Measurements from ENCODE around the gene CASS4.

DNA sequence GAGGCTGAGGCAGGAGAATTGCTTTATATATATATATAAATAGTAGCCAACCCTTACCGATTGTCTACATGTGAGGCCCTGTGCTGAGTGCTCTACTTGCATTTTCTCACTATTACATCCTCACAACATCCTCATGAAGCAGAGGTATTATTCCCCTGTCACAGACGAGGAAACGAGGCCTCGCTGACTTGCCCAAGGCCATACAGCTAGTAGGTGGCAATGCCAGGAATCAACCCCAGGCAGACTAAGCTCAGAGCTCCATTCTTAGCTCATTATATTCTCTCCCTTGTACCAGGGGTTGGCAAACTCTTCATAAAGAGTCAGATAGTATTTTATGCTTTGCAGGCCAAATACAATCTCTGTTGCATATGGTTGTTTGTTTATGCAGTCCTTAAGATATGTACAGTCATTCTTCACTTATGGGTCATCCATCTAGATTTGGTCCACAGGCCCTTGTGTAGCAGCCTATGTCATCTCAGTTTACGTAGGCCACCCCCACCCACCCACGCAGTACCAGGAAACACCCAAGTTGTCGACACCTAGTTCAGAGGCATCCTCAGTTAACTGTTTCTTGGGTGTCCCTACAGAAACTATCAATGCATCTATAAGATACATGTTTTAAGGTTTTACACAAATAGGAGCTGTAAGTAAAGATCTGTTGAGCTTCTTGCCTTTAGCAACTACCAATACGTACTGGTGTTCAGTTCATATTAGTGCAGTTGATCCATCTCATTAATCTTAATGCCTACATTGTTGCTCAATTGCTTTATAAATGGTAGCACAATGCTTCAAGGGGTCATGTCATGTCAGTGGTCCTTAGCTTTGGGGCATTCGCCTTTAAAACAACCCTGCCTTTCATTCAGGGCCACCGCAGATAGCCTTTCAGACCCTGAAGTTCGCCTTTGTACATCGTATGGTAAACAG is 3.0 kb downstream of the CASS4 start:
- TF ChIP-seq, protein P1, sequence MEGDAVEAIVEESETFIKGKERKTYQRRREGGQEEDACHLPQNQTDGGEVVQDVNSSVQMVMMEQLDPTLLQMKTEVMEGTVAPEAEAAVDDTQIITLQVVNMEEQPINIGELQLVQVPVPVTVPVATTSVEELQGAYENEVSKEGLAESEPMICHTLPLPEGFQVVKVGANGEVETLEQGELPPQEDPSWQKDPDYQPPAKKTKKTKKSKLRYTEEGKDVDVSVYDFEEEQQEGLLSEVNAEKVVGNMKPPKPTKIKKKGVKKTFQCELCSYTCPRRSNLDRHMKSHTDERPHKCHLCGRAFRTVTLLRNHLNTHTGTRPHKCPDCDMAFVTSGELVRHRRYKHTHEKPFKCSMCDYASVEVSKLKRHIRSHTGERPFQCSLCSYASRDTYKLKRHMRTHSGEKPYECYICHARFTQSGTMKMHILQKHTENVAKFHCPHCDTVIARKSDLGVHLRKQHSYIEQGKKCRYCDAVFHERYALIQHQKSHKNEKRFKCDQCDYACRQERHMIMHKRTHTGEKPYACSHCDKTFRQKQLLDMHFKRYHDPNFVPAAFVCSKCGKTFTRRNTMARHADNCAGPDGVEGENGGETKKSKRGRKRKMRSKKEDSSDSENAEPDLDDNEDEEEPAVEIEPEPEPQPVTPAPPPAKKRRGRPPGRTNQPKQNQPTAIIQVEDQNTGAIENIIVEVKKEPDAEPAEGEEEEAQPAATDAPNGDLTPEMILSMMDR (conservative IDR thresholded peaks at IDR 0.05 in 1 of 2, IDR thresholded peaks at IDR 0.05 in 1 of 2; ENCODE audit: extremely low read depth in 1 of 2, insufficient read depth in 1 of 2, low read depth in 1 of 2, low read length in 2 of 2) = no peak
- no peak for TF ChIP-seq EZH2 (IDR thresholded peaks at IDR 0.05; ENCODE audit: borderline replicate concordance, low read length)

Measured in mammary epithelial cell (primary cell).